Activated B cell treated with CpG ODN at 0.5 μM for 24 hours (primary cell): ENCODE results near the gene DNAH7. TPM values are rescaled to one million over a fixed set of nuclear protein-coding genes. Genes with fewer than 3 reads are reported as not detected.

ENCODE experiments used
- ATAC-seq: fragments of 200-7000 bp; cut with Tn5 transposase; one replicate; pipeline ENCODE4 v1.10.0; 2021; ENCODE audit warnings: low read depth, mild to moderate bottlenecking, moderate library complexity
- CTCF ChIA-PET: fragments of 350-600 bp; sonication (Branson Sonifier 250); formaldehyde crosslinking; loops from one replicate; lab custom pipeline; 2021; ENCODE audit warnings: antibody characterized with exemption; lab: Charles Lee
- POLR2A ChIA-PET: fragments of 350-600 bp; sonication (Branson Sonifier 250); formaldehyde crosslinking; loops from one replicate; lab custom pipeline; 2021; ENCODE audit warnings: antibody characterized with exemption; lab: Charles Lee
- DNase-seq: peaks from one replicate; pipeline ENCODE4 v3.0.0; 2022
- H3K27ac Mint-ChIP-seq: one replicate; pipeline ENCODE4 v1.8.0; 2020; ENCODE audit warnings: mixed read lengths
- H3K27me3 Mint-ChIP-seq: one replicate; pipeline ENCODE4 v1.8.0; 2021; ENCODE audit warnings: mixed read lengths
- H3K36me3 Mint-ChIP-seq: one replicate; pipeline ENCODE4 v1.8.0; 2021; ENCODE audit warnings: low read depth, mixed read lengths
- H3K4me1 Mint-ChIP-seq: one replicate; pipeline ENCODE4 v1.8.0; 2021; ENCODE audit warnings: mixed read lengths
- H3K4me3 Mint-ChIP-seq: one replicate; pipeline ENCODE4 v1.8.0; 2020; ENCODE audit warnings: mild to moderate bottlenecking, mixed read lengths
- H3K9me3 Mint-ChIP-seq: one replicate; pipeline ENCODE4 v1.8.0; 2020; ENCODE audit warnings: mixed read lengths
- intact Hi-C: fragments of 100-400 bp; cut with micrococcal nuclease; formaldehyde crosslinking; loops from one replicate; pipeline ENCODE4 v1.15.1; 2024
- total RNA-seq: library from RNA; stranded (reverse); gene quantifications from 2 replicates; pipeline ENCODE4 v1.2.3, GENCODE V29; 2022
- TF ChIP-seq, protein P1 (sequence below): fragments of 200-600 bp; IDR thresholded peaks from one replicate; pipeline ENCODE4 v1.8.0; 2022; ENCODE audit warnings: antibody characterized with exemption, mild to moderate bottlenecking

The DNAH7 gene
- total RNA-seq, 1 donor from 2014 or later: 0.29 TPM

GRCh38 chr2:195820867-195821565, 247.6 kb downstream of the DNAH7 start:
- POLR2A ChIA-PET: no interaction called here
- Mint-ChIP-seq H3K4me1 (no peaks in the 10 kb centered on the region), H3K9me3 (no peaks in the 10 kb centered on the region), H3K27me3 (no peaks in the 10 kb centered on the region), H3K27ac (no peak overlapping the region), H3K36me3 (no peaks in the 10 kb centered on the region), H3K4me3 (no peak overlapping the region)
- ATAC-seq: no peak
- DNase-seq: no peak
- intact Hi-C loops: no loop called here
- TF ChIP-seq, protein P1, sequence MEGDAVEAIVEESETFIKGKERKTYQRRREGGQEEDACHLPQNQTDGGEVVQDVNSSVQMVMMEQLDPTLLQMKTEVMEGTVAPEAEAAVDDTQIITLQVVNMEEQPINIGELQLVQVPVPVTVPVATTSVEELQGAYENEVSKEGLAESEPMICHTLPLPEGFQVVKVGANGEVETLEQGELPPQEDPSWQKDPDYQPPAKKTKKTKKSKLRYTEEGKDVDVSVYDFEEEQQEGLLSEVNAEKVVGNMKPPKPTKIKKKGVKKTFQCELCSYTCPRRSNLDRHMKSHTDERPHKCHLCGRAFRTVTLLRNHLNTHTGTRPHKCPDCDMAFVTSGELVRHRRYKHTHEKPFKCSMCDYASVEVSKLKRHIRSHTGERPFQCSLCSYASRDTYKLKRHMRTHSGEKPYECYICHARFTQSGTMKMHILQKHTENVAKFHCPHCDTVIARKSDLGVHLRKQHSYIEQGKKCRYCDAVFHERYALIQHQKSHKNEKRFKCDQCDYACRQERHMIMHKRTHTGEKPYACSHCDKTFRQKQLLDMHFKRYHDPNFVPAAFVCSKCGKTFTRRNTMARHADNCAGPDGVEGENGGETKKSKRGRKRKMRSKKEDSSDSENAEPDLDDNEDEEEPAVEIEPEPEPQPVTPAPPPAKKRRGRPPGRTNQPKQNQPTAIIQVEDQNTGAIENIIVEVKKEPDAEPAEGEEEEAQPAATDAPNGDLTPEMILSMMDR: no peak
- CTCF ChIA-PET: no interaction called here

DNA sequence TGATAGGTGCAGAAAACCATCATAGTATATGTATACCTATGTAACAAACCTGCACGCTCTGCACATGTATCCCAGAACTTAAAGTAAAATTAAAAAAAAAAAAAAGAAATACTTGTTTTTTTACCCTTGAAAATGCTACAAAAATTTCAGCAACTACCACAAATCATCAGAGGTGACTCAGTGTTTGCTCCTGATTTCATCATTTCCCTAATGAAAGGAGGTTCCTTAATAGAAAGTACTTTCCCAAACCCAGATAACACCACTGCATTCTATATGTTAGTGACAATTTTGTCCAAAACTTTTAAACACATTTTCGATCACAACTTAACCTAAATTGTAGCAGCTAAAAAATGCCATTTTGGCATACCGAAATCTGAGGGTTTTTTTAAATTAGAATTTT, 248.3 kb downstream of the DNAH7 start:
- no peaks in the 10 kb centered on the region for H3K4me1 Mint-ChIP-seq
- no peaks in the 10 kb centered on the region for H3K9me3 Mint-ChIP-seq
- TF ChIP-seq, protein P1: no peak
- no peak overlapping the region for H3K4me3 Mint-ChIP-seq
- no peaks in the 10 kb centered on the region for H3K36me3 Mint-ChIP-seq
- no peak overlapping the region for H3K27ac Mint-ChIP-seq
- H3K27me3 Mint-ChIP-seq: no peaks in the 10 kb centered on the region
- ChIA-PET CTCF (no interaction called here), POLR2A (no interaction called here)
- ATAC-seq: no peak
- intact Hi-C loops: no loop called here
- DNase-seq: no peak

DNA sequence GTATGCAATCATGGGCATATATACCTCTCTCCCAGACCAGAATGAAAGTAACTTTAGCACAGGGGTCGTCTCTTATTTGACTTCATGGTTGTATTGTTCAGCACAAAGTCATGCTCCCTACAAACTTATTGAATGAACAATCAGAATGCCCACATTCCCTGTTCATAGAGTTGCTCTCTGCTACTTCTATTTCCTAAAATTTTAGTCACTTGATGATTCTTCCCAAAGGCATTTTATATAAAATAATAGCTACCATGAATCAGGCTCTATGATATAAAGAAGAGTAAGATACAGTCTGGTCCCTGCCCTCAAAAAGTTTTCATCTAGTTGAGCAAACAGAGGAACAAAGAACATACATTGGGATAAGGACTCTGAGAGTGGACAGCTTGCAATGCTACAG, 249.4 kb downstream of the DNAH7 start:
- ChIA-PET CTCF (no interaction called here), POLR2A (no interaction called here)
- H3K27ac Mint-ChIP-seq: no peak overlapping the region
- H3K9me3 Mint-ChIP-seq: no peaks in the 10 kb centered on the region
- TF ChIP-seq, protein P1: no peak
- intact Hi-C loops: no loop called here
- no peaks in the 10 kb centered on the region for H3K36me3 Mint-ChIP-seq
- DNase-seq: no peak
- ATAC-seq: no peak
- no peak overlapping the region for H3K4me3 Mint-ChIP-seq
- no peaks in the 10 kb centered on the region for H3K27me3 Mint-ChIP-seq
- no peaks in the 10 kb centered on the region for H3K4me1 Mint-ChIP-seq

- Mint-ChIP-seq H3K4me3 (no peak overlapping the region), H3K36me3 (no peaks in the 10 kb centered on the region), H3K27me3 (no peaks in the 10 kb centered on the region), H3K4me1 (no peaks in the 10 kb centered on the region), H3K9me3 (no peaks in the 10 kb centered on the region), H3K27ac (no peak overlapping the region)
- ATAC-seq (no peak), DNase-seq (no peak)
- TF ChIP-seq, protein P1: no peak
- intact Hi-C loops: no loop called here
- CTCF ChIA-PET: no interaction called here
- POLR2A ChIA-PET: no interaction called here
Observed at GRCh38 chr2:195818526-195818925, 250.1 kb downstream of the DNAH7 start.

DNA sequence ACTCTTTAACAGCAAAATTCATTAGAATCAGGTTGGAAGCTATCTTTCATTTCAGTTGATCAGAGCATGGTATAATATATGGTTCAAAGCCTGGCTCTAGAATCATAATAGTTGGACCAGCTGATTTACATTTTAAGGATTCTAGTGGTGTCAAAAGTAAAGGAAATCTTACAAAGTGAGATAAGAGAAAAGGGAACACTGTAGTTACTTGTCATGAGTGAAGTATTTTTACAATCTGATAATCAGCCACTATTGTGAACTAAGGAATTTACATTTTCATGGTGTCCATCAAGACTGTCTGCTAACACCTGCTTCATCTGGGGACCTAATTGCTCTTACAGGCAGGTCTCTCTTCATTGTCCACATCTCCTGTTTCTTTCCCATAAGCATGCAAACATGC, 250.5 kb downstream of the DNAH7 start:
- Mint-ChIP-seq H3K27me3 (no peaks in the 10 kb centered on the region), H3K36me3 (no peaks in the 10 kb centered on the region), H3K4me1 (no peaks in the 10 kb centered on the region), H3K27ac (no peak overlapping the region), H3K4me3 (no peak overlapping the region), H3K9me3 (no peaks in the 10 kb centered on the region)
- POLR2A ChIA-PET: no interaction called here
- ATAC-seq (no peak), DNase-seq (no peak)
- CTCF ChIA-PET: no interaction called here
- TF ChIP-seq, protein P1: no peak
- intact Hi-C loops: no loop called here
